MM.1S (cell line): ENCODE data around the gene JUN.

ENCODE experiments used
- EZH2phosphoT487 ChIP-seq: fragments of 300-600 bp; sonication (generic); IDR thresholded peaks from 2 replicates; pipeline ENCODE4 v1.6.1; 2018; ENCODE audit warnings: antibody characterized with exemption, low read length
- TF ChIP-seq, protein P1 (sequence below): fragments of 300-600 bp; sonication (generic); IDR thresholded peaks from 2 replicates; pipeline ENCODE4 v1.5.1; 2016; ENCODE audit warnings: antibody characterized with exemption, low read length, mixed read lengths

DNA sequence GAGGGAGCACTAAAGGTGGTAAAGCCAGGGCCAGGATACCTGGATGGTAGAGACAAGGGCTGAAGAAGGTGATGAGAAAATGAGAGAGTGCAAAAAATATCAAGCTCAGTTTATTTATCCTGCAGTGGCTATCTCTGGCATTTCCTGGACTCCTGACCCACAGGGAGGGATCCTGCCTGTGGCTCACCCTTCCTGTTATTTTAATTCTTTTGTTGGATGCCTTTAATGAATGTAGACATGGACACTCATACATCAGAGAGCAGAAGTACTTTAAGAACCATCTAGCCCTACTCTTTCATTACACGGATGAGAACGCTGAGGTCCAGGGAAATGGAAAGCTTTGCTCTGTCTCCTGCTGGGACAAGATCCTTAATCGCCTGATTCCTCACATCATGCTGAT lies 20.6 kb downstream of the JUN start:
- TF ChIP-seq, protein P1, sequence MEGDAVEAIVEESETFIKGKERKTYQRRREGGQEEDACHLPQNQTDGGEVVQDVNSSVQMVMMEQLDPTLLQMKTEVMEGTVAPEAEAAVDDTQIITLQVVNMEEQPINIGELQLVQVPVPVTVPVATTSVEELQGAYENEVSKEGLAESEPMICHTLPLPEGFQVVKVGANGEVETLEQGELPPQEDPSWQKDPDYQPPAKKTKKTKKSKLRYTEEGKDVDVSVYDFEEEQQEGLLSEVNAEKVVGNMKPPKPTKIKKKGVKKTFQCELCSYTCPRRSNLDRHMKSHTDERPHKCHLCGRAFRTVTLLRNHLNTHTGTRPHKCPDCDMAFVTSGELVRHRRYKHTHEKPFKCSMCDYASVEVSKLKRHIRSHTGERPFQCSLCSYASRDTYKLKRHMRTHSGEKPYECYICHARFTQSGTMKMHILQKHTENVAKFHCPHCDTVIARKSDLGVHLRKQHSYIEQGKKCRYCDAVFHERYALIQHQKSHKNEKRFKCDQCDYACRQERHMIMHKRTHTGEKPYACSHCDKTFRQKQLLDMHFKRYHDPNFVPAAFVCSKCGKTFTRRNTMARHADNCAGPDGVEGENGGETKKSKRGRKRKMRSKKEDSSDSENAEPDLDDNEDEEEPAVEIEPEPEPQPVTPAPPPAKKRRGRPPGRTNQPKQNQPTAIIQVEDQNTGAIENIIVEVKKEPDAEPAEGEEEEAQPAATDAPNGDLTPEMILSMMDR = no peak
- TF ChIP-seq EZH2phosphoT487 = no peak
